Measurements from ENCODE around the gene MKKS. TPM values are rescaled to one million over a fixed set of nuclear protein-coding genes. Genes with fewer than 3 reads are reported as not detected.

The MKKS gene
- total and polyA plus RNA-seq, 5 experiments from 2014 or later, result 13.9 to 37.4 (median 26.1) TPM

- H3K36me3 Mint-ChIP-seq, result peaks cover 0 to 19% (median 0%) of the 10 kb centered on the region in 3 donors
- DNase-seq, result no peak
- ATAC-seq, result no peak
- POLR2A ChIA-PET, result no interaction called here
- H3K27ac Mint-ChIP-seq, result peak overlapping the region in 1 of 10 donors; percentile 1
- no peak overlapping the region for H3K4me3 Mint-ChIP-seq
- H3K9me3 Mint-ChIP-seq, result peaks cover 0 to 20% (median 12%) of the 10 kb centered on the region in 9 donors
- H3K4me1 Mint-ChIP-seq, result no peaks in the 10 kb centered on the region
- H3K27me3 Mint-ChIP-seq, result peaks cover 12 to 48% (median 19%) of the 10 kb centered on the region in 5 donors
Measured at GRCh38 chr20:10374036-10374435, 60.0 kb downstream of the MKKS start.

DNA sequence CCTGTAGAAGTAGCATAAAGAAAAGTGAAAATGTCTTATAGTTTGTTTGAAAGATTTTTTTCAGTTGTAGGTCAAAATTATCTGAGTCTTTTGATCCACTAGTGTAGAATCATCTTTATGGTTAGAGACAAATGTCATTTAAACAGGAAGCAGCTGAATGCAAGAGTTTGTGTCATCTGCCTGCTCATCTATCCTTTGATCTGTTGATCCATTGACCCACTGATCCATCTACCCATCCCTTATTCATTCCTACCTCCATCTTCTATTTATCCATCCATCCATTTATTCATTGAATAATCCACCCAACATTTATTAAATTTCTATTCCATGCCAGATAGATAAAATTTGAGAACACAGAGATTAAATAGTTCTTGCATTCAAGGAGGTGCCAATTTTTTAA lies 62.6 kb downstream of the MKKS start:
- H3K36me3 Mint-ChIP-seq, result peaks cover 0 to 11% (median 0%) of the 10 kb centered on the region in 3 donors
- H3K27ac Mint-ChIP-seq, result no peak overlapping the region
- no peak overlapping the region for H3K4me3 Mint-ChIP-seq
- POLR2A ChIA-PET, result no interaction called here
- ATAC-seq (no peak), DNase-seq (no peak)
- no peaks in the 10 kb centered on the region for H3K4me1 Mint-ChIP-seq
- peaks cover 7 to 59% (median 21%) of the 10 kb centered on the region in 5 donors for H3K27me3 Mint-ChIP-seq
- peaks cover 0 to 18% (median 9%) of the 10 kb centered on the region in 9 donors for H3K9me3 Mint-ChIP-seq

GRCh38 chr20:10370091-10370887 lies 63.7 kb downstream of the MKKS start:
- Mint-ChIP-seq H3K36me3 (peaks cover 0 to 6% (median 0%) of the 10 kb centered on the region in 3 donors), H3K9me3 (peaks cover 0 to 13% (median 5%) of the 10 kb centered on the region in 9 donors), H3K27ac (no peak overlapping the region), H3K4me1 (no peaks in the 10 kb centered on the region), H3K4me3 (no peak overlapping the region), H3K27me3 (peaks cover 3 to 51% (median 17%) of the 10 kb centered on the region in 5 donors)
- POLR2A ChIA-PET, result no interaction called here
- DNase-seq, result no peak
- ATAC-seq, result no peak

DNA sequence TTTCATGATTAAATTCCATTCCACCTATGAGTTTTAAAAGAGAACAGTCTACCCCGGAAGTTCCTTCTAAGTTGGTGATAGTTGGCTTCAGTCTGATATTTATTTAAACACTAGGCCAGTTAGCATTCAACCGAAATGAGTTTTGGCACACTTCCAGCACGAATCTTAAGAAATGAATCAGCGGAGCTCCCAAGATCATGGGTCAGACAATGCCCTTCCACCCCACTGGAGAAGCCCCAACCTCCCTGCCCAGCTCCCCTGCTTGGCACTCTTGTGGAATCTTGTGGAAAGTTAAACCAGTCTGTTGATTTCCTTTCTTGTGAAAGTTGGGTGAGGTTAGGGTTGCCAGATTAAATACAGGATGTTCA lies 64.3 kb downstream of the MKKS start:
- H3K27me3 Mint-ChIP-seq, result peaks cover 3 to 45% (median 16%) of the 10 kb centered on the region in 5 donors
- POLR2A ChIA-PET, result no interaction called here
- peaks cover 0 to 13% (median 5%) of the 10 kb centered on the region in 9 donors for H3K9me3 Mint-ChIP-seq
- ATAC-seq, result no peak
- peaks cover 0 to 6% (median 0%) of the 10 kb centered on the region in 3 donors for H3K36me3 Mint-ChIP-seq
- no peak overlapping the region for H3K4me3 Mint-ChIP-seq
- DNase-seq, result no peak
- H3K4me1 Mint-ChIP-seq, result no peaks in the 10 kb centered on the region
- no peak overlapping the region for H3K27ac Mint-ChIP-seq

- Mint-ChIP-seq H3K36me3 (peaks cover 0 to 6% (median 0%) of the 10 kb centered on the region in 3 donors), H3K9me3 (peaks cover 0 to 8% (median 2%) of the 10 kb centered on the region in 9 donors), H3K4me3 (no peak overlapping the region), H3K4me1 (no peaks in the 10 kb centered on the region), H3K27me3 (peaks cover 9 to 40% (median 13%) of the 10 kb centered on the region in 5 donors), H3K27ac (no peak overlapping the region)
- POLR2A ChIA-PET, result no interaction called here
- no peak for DNase-seq
- ATAC-seq, result no peak
Measured at GRCh38 chr20:10368702-10369041, 65.3 kb downstream of the MKKS start.

- no peak for ATAC-seq
- Mint-ChIP-seq H3K36me3 (peaks cover 0 to 2% (median 0%) of the 10 kb centered on the region in 3 donors), H3K4me1 (no peaks in the 10 kb centered on the region), H3K9me3 (peaks cover 0 to 2% (median under 1%) of the 10 kb centered on the region in 9 donors), H3K27me3 (peaks cover 9 to 35% (median 13%) of the 10 kb centered on the region in 5 donors), H3K27ac (no peak overlapping the region), H3K4me3 (no peak overlapping the region)
- no peak for DNase-seq
- POLR2A ChIA-PET, result no interaction called here
Measured at GRCh38 chr20:10367943-10368701, 65.9 kb downstream of the MKKS start.

- no peaks in the 10 kb centered on the region for H3K4me1 Mint-ChIP-seq
- H3K9me3 Mint-ChIP-seq, result peaks cover 0 to 2% (median 0%) of the 10 kb centered on the region in 9 donors
- POLR2A ChIA-PET, result interaction anchor here (0.6 kb wide), 1 partner anchor 375 kb away, joined by 3 read pairs; no protein-coding TSS in a partner anchor
- DNase-seq (no peak), ATAC-seq (no peak)
- H3K36me3 Mint-ChIP-seq, result no peaks in the 10 kb centered on the region
- H3K27ac Mint-ChIP-seq, result no peak overlapping the region
- H3K4me3 Mint-ChIP-seq, result no peak overlapping the region
- peaks cover 9 to 32% (median 13%) of the 10 kb centered on the region in 5 donors for H3K27me3 Mint-ChIP-seq
Measured at GRCh38 chr20:10367693-10367942, 66.4 kb downstream of the MKKS start.

DNA sequence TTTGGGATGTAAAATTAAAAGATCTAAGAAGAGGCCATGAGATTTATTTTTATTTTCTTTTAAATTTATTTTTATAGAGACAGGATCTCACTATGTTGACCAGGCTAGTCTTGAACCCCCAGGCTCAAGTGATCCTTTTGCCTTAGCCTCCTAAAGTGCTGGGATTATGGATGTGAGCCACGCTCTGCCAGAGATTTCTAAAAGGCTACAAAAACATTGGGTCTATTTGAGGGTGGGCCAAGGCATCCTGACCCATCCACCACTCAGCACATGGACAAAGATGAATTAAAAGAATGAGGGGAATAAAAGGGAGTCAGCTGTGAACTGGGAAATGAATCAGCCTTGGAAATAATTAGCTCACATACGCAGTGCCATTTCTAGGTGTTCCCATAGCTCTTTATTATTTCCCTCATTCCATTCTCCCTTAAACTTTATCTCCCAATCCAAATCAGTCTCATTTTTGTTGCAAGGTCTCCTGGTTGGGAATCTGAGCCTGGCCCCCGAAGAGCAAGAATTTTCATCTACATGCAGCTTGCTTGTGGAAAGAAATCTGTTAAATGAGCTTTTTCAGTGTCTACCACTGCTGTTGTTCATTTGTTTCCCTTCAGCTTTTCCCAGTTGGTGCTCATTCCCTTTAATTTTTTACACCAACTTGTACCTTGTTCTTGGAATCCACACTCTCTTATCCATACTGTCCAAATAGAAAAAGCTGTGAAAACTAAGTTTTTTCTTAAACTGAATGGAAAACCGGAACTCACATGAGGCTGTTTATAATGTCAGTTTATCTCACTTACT lies 66.9 kb downstream of the MKKS start:
- Mint-ChIP-seq H3K36me3 (no peaks in the 10 kb centered on the region), H3K4me1 (no peaks in the 10 kb centered on the region), H3K4me3 (no peak overlapping the region), H3K27me3 (peaks cover 9 to 32% (median 13%) of the 10 kb centered on the region in 5 donors), H3K27ac (no peak overlapping the region), H3K9me3 (no peaks in the 10 kb centered on the region)
- POLR2A ChIA-PET, result interaction anchor here (0.6 kb wide), 1 partner anchor 374 kb away, joined by 3 read pairs; no protein-coding TSS in a partner anchor
- no peak for DNase-seq
- no peak for ATAC-seq

DNA sequence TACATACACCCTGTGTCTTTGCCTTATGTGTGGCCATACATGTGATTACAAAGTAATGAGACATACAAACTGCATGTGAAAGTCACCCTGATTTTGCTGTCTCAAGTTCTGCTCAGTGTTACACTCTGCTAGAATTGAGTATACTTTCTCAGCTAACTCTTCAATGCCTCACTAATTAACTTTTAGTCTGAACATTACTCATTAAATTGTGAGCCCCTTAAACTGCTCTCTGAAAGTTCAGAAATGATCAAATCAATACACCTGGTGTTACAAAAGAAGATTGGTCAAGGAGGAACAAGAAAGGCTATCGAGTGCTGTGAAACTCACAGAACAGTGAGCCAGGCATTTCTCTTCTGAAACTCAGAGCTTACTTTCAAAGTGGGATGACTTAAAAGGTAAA lies 71.3 kb downstream of the MKKS start:
- Mint-ChIP-seq H3K36me3 (no peaks in the 10 kb centered on the region), H3K9me3 (no peaks in the 10 kb centered on the region), H3K4me1 (no peaks in the 10 kb centered on the region), H3K4me3 (no peak overlapping the region), H3K27ac (no peak overlapping the region), H3K27me3 (peaks cover 3 to 13% (median 9%) of the 10 kb centered on the region in 5 donors)
- POLR2A ChIA-PET, result no interaction called here
- ATAC-seq (no peak), DNase-seq (no peak)

- H3K27me3 Mint-ChIP-seq, result peaks cover 4 to 12% (median 8%) of the 10 kb centered on the region in 5 donors
- no peaks in the 10 kb centered on the region for H3K36me3 Mint-ChIP-seq
- POLR2A ChIA-PET, result no interaction called here
- no peak overlapping the region for H3K4me3 Mint-ChIP-seq
- H3K9me3 Mint-ChIP-seq, result peaks cover 0 to 2% (median 0%) of the 10 kb centered on the region in 9 donors
- H3K4me1 Mint-ChIP-seq, result no peaks in the 10 kb centered on the region
- ATAC-seq (no peak), DNase-seq (no peak)
- no peak overlapping the region for H3K27ac Mint-ChIP-seq
Measured at GRCh38 chr20:10360878-10361277, 73.1 kb downstream of the MKKS start.

GRCh38 chr20:10359621-10360040 lies 74.4 kb downstream of the MKKS start:
- Mint-ChIP-seq H3K36me3 (no peaks in the 10 kb centered on the region), H3K27ac (no peak overlapping the region), H3K27me3 (peaks cover 2 to 12% (median 8%) of the 10 kb centered on the region in 5 donors), H3K4me1 (no peaks in the 10 kb centered on the region), H3K4me3 (no peak overlapping the region), H3K9me3 (peaks cover 0 to 2% (median 0%) of the 10 kb centered on the region in 9 donors)
- ATAC-seq, result no peak
- POLR2A ChIA-PET, result no interaction called here
- no peak for DNase-seq

DNA sequence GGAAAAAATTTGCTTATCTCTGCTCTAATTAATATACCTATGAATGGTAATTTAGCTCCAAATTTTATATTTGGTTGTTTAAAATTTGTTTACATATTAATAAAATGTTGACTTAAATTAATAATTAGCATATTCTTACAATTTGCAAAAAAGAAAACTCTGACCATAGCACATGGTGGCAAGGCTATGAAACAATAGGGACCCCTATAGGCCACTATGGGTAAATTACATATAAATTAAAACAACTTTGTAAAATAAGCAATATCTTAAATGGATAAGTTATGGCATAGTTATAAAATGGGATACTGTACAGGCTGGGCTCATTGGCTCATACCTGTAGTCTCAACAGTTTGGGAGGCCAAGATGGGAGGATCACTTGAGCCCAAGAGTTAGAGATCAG lies 76.0 kb downstream of the MKKS start:
- POLR2A ChIA-PET, result no interaction called here
- peaks cover 0 to 9% (median 7%) of the 10 kb centered on the region in 5 donors for H3K27me3 Mint-ChIP-seq
- no peaks in the 10 kb centered on the region for H3K4me1 Mint-ChIP-seq
- no peak for DNase-seq
- H3K4me3 Mint-ChIP-seq, result no peak overlapping the region
- no peak overlapping the region for H3K27ac Mint-ChIP-seq
- H3K36me3 Mint-ChIP-seq, result no peaks in the 10 kb centered on the region
- ATAC-seq, result no peak
- peaks cover 0 to 2% (median 0%) of the 10 kb centered on the region in 9 donors for H3K9me3 Mint-ChIP-seq

Measured in naive thymus-derived CD8-positive, alpha-beta T cell (primary cell).